HepG2 (cell line): ENCODE measurements around the gene UBL4B. TPM values are rescaled to one million over a fixed set of nuclear protein-coding genes. Genes with fewer than 3 reads are reported as not detected.

Source experiments
- ATAC-seq: fragments of 200-7000 bp; cut with Tn5 transposase; 3 replicates; pipeline ENCODE4 v1.9.1; 2020; ENCODE audit warnings: mild to moderate bottlenecking, moderate library complexity
- BruUV-seq: library from RNA; stranded (reverse); fragments of 400-500 nt; replicated peaks from 2 replicates; lab custom pipeline; 2021; lab: Mats Ljungman, UMichigan
- CTCF ChIA-PET: fragments of 300-600 bp; formaldehyde crosslinking; extraction: SDS; loops from one replicate; lab custom pipeline; 2021; ENCODE audit warnings: low total read pairs, inconsistent platforms, low intra/inter-chr PET ratio; lab: Yijun Ruan, JAX
- POLR2A ChIA-PET: fragments of 350-600 bp; sonication (Branson Sonifier 250); formaldehyde crosslinking; loops from one replicate; lab custom pipeline; 2020; ENCODE audit warnings: antibody characterized with exemption, inconsistent platforms; lab: Yijun Ruan, JAX
- DNase-seq: peaks from one replicate; pipeline ENCODE4 v3.0.0-alpha.2; 2015; ENCODE audit warnings: low spot score
- FAIRE-seq: peaks from 3 replicates; lab custom pipeline; 2011; peaks lifted over from hg19 to GRCh38; lab: Jason Lieb, UNC
- H2AFZ ChIP-seq: one replicate; pipeline ENCODE4 v1.6.1; 2011; ENCODE audit warnings: low read length, inconsistent platforms
- H3K27ac ChIP-seq: fragments of 300-600 bp; 3 replicates; pipeline ENCODE4 v1.8.0; 2011; ENCODE audit warnings: mixed run types, mild to moderate bottlenecking, mixed read lengths, low read length, inconsistent platforms; ENCODE audit not compliant: insufficient read depth; ENCODE audit errors: extremely low read length
- H3K27me3 ChIP-seq, 2 experiments: fragments of 200-600 bp in 1 of 2; 2 replicates in 1 of 2; 3 replicates in 1 of 2; pipeline versions ENCODE4 v1.6.0 to v1.8.0; 2011; ENCODE audit warnings: low read length in 2 of 2, mild to moderate bottlenecking in 2 of 2, moderate library complexity in 2 of 2, inconsistent platforms in 1 of 2; ENCODE audit not compliant: insufficient read depth in 2 of 2, control insufficient read depth in 1 of 2
- H3K36me3 ChIP-seq, 2 experiments: fragments of 200-600 bp in 1 of 2; replicated peaks in 1 of 2; 2 replicates in 1 of 2; 3 replicates in 1 of 2; pipeline versions ENCODE4 v1.5.1 to v1.8.0; 2011; ENCODE audit warnings: low read length in 2 of 2, inconsistent platforms in 1 of 2; ENCODE audit not compliant: insufficient read depth in 2 of 2, control insufficient read depth in 1 of 2
- H3K4me1 ChIP-seq: 2 replicates; pipeline ENCODE4 v1.5.1; 2012; ENCODE audit warnings: low read length, inconsistent platforms; ENCODE audit not compliant: insufficient read depth
- H3K4me2 ChIP-seq: 2 replicates; pipeline ENCODE4 v1.6.0; 2011; ENCODE audit warnings: low read depth, low read length, inconsistent platforms
- H3K4me3 ChIP-seq, 3 experiments: fragments of 200-600 bp in 1 of 3; sonication (generic), shearing (Covaris generic) in 1 of 3; replicated peaks in 1 of 3; 2 replicates each; pipeline ENCODE4 v1.5.1; 2011 to 2016; ENCODE audit warnings: low read length in 3 of 3, inconsistent platforms in 2 of 3, low read depth in 2 of 3, mild to moderate bottlenecking in 2 of 3, control low read depth in 1 of 3, mixed read lengths in 1 of 3; ENCODE audit not compliant: insufficient read depth in 1 of 3
- H3K79me2 ChIP-seq: one replicate; pipeline ENCODE4 v1.6.1; 2011; ENCODE audit warnings: low read length, inconsistent platforms; ENCODE audit not compliant: insufficient read depth
- H3K9ac ChIP-seq: 2 replicates; pipeline ENCODE4 v1.6.0; 2011; ENCODE audit warnings: mild to moderate bottlenecking, low read depth, low read length, inconsistent platforms; ENCODE audit not compliant: insufficient read depth
- H3K9me3 ChIP-seq: 2 replicates; pipeline ENCODE4 v1.5.1; 2012; ENCODE audit warnings: mild to moderate bottlenecking, low read length
- H4K20me1 ChIP-seq: 2 replicates; pipeline ENCODE4 v1.6.0; 2011; ENCODE audit warnings: inconsistent platforms, mild to moderate bottlenecking, low read length, moderate library complexity; ENCODE audit not compliant: insufficient read depth
- CCAR2 ChIP-seq: fragments of 200-400 bp; formaldehyde crosslinking; optimal IDR thresholded peaks from 2 replicates; pipeline ENCODE3; 2018; ENCODE audit warnings: low read depth, mild to moderate bottlenecking, low read length, moderate library complexity
- DNMT3B ChIP-seq: conservative IDR thresholded peaks from 2 replicates; pipeline ENCODE4 v1.6.1; 2016; ENCODE audit warnings: missing biosample characterization, control low read depth
- HIC2 ChIP-seq: sonication (generic); formaldehyde crosslinking; IDR thresholded peaks from 2 replicates; pipeline ENCODE4 v1.9.0; 2022; ENCODE audit warnings: low read depth, missing genetic modification reagents
- HNRNPH1 ChIP-seq: fragments of 200-400 bp; formaldehyde crosslinking; optimal IDR thresholded peaks from 2 replicates; pipeline ENCODE3; 2017; ENCODE audit warnings: mild to moderate bottlenecking, low read depth, low read length
- HOXA3 ChIP-seq: sonication (generic); formaldehyde crosslinking; IDR thresholded peaks from 2 replicates; pipeline ENCODE4 v1.5.0; 2020; ENCODE audit warnings: missing genetic modification reagents
- KDM5B ChIP-seq: sonication (generic); formaldehyde crosslinking; IDR thresholded peaks from 2 replicates; pipeline ENCODE4 v1.4.0; 2020; ENCODE audit warnings: missing genetic modification reagents, mild to moderate bottlenecking, borderline replicate concordance
- MEF2D ChIP-seq: sonication (generic); formaldehyde crosslinking; IDR thresholded peaks from 2 replicates; pipeline ENCODE4 v1.5.1; 2020; ENCODE audit warnings: mild to moderate bottlenecking, missing genetic modification reagents
- SP5 ChIP-seq: IDR thresholded peaks from 2 replicates; pipeline ENCODE4 v1.6.1; 2016; ENCODE audit warnings: low read depth, borderline replicate concordance
- ZBTB7A ChIP-seq: sonication (generic); formaldehyde crosslinking; IDR thresholded peaks from 2 replicates; pipeline ENCODE4 v1.8.0; 2022; ENCODE audit warnings: mild to moderate bottlenecking, missing genetic modification reagents
- ZEB1 ChIP-seq: IDR thresholded peaks from 2 replicates; pipeline ENCODE4 v1.6.1; 2012; ENCODE audit warnings: mild to moderate bottlenecking, low read depth, inconsistent platforms; ENCODE audit not compliant: insufficient replicate concordance
- ZFP1 ChIP-seq: IDR thresholded peaks from 2 replicates; pipeline ENCODE4 v1.6.1; 2016
- ZNF556 ChIP-seq: sonication (generic); formaldehyde crosslinking; IDR thresholded peaks from 2 replicates; pipeline ENCODE4 v1.4.0; 2020; ENCODE audit warnings: mild to moderate bottlenecking, missing genetic modification reagents, borderline replicate concordance
- WGBS: methylation state at CpG from one replicate; pipeline ENCODE4 v1.1.6; 2017; ENCODE audit warnings: low lambda C conversion rate; 5-methylcytosine and 5-hydroxymethylcytosine counted together
- in situ Hi-C: cut with HindIII; loops from 2 replicates; pipeline ENCODE4 v1.10.0; 2017; ENCODE audit warnings: low pct_unique_long_range_greater_than_20kb; ENCODE audit not compliant: extremely low pct_ligation_motif_present
- intact Hi-C: fragments of 100-400 bp; cut with micrococcal nuclease; formaldehyde crosslinking; loops from one replicate; pipeline ENCODE4 v1.10.0; 2022; ENCODE audit not compliant: unreplicated experiment
- polyA plus RNA-seq, 8 experiments: library from polyadenylated mRNA; depleted of rRNA in 3 of 8; stranded (reverse) in 7 of 8; unstranded in 1 of 8; fragments of >200 nt; fragmentation: Illumina TruSeq in 4 of 8; extraction: Trizol in 4 of 8; gene quantifications; 2 replicates each; pipeline versions ENCODE4 v1.2.1 to v1.2.3, GENCODE V29; 2011 to 2016; ENCODE audit warnings: low read depth in 4 of 8, missing spikeins in 1 of 8, mixed read lengths in 1 of 8; ENCODE audit not compliant: insufficient read depth in 1 of 8
- total RNA-seq, 5 experiments: library from RNA; depleted of rRNA; stranded (reverse); fragments of >200 nt; fragmentation: Illumina TruSeq; extraction: Trizol; gene quantifications; 2 replicates each; pipeline ENCODE4 v1.2.3, GENCODE V29; 2016; ENCODE audit warnings: low read depth in 1 of 5

Gene UBL4B
- total and polyA plus RNA-seq, 2 of the 13 experiments (the other 11 are each of a cell fraction or from before 2014, with no cell fraction given) = not detected

- Histone ChIP-seq H3K4me1 (peaks cover 7% of the 10 kb centered on the region; the same call in 1 of the 2 replicates), H3K36me3 (no peaks in the 10 kb centered on the region), H4K20me1 (no peaks in the 10 kb centered on the region), H3K79me2 (no peaks in the 10 kb centered on the region), H2AFZ (no peak overlapping the region), H3K9ac (no peak overlapping the region), H3K4me3 (no peak overlapping the region), H3K9me3 (no peaks in the 10 kb centered on the region), H3K27ac (no peak overlapping the region), H3K27me3 (peaks cover 6 to 27% of the 10 kb centered on the region in 2 experiments; a peak in 4 of 5 replicates), H3K4me2 (no peak overlapping the region)
- FAIRE-seq = no peak
- intact Hi-C loops = no loop called here
- no peak for ATAC-seq
- ChIA-PET POLR2A (no interaction called here), CTCF (no interaction called here)
- whole genome bisulfite sequencing = 0% methylated on average over 2 of the region's 2 CpGs
- no peak for DNase-seq
- TF ChIP-seq DNMT3B (CRISPR knock-in tag) = no peak
- BruUV-seq = no TSS peak
- in situ Hi-C loops = no loop called here
Measured at GRCh38 chr1:110091381-110091780, 20.9 kb upstream of the UBL4B start.

- Histone ChIP-seq H3K4me2 (no peak overlapping the region), H2AFZ (no peak overlapping the region), H3K36me3 (no peaks in the 10 kb centered on the region), H3K9ac (no peak overlapping the region), H4K20me1 (no peaks in the 10 kb centered on the region), H3K27me3 (peaks cover 5 to 26% of the 10 kb centered on the region in 2 experiments; a peak in 4 of 5 replicates), H3K27ac (no peak overlapping the region), H3K4me1 (peaks cover 7% of the 10 kb centered on the region; the same call in 1 of the 2 replicates), H3K9me3 (no peaks in the 10 kb centered on the region), H3K79me2 (no peaks in the 10 kb centered on the region), H3K4me3 (no peak overlapping the region)
- 43% methylated on average over 2 of the region's 3 CpGs for WGBS
- intact Hi-C loops (no loop called here), in situ Hi-C loops (no loop called here)
- no peak for DNase-seq
- FAIRE-seq = no peak
- no peak for TF ChIP-seq MEF2D (CRISPR knock-in tag)
- no peak for TF ChIP-seq HOXA3 (CRISPR knock-in tag)
- TF ChIP-seq ZBTB7A (CRISPR knock-in tag) = no peak
- no peak for TF ChIP-seq CCAR2
- no peak for TF ChIP-seq ZFP1 (CRISPR knock-in tag)
- no peak for TF ChIP-seq HIC2 (CRISPR knock-in tag)
- TF ChIP-seq HNRNPH1 = no peak
- no peak for TF ChIP-seq KDM5B (CRISPR knock-in tag)
- TF ChIP-seq ZEB1 = no peak
- no peak for TF ChIP-seq ZNF556 (CRISPR knock-in tag)
- no peak for TF ChIP-seq SP5 (CRISPR knock-in tag)
- no TSS peak for BruUV-seq
- POLR2A ChIA-PET = no interaction called here
- CTCF ChIA-PET = no interaction called here
- no peak for ATAC-seq
Measured at GRCh38 chr1:110091791-110092190, 20.5 kb upstream of the UBL4B start.
